GM12878 (cell line): ENCODE measurements around the gene RND1. TPM values are rescaled to one million over a fixed set of nuclear protein-coding genes. Genes with fewer than 3 reads are reported as not detected.

ENCODE experiments used
- ATAC-seq: fragments of 200-7000 bp; cut with Tn5 transposase; 3 replicates; pipeline ENCODE4 v1.9.1; 2020; ENCODE audit warnings: mild to moderate bottlenecking, moderate library complexity
- BruUV-seq: library from RNA; stranded (reverse); fragments of 400-500 nt; replicated peaks from 2 replicates; lab custom pipeline; 2021; lab: Mats Ljungman, UMichigan
- CTCF ChIA-PET: fragments of 300-600 bp; sonication (Branson Sonifier 250); formaldehyde crosslinking; extraction: SDS; loops from one replicate; lab custom pipeline; 2021; ENCODE audit warnings: inconsistent platforms; lab: Yijun Ruan, JAX
- POLR2A ChIA-PET: fragments of 350-600 bp; formaldehyde crosslinking; extraction: SDS; loops from one replicate; lab custom pipeline; 2021; ENCODE audit warnings: inconsistent platforms; lab: Charles Lee
- RAD21 ChIA-PET: fragments of 300-600 bp; sonication (Branson Sonifier 250); formaldehyde crosslinking; loops from one replicate; lab custom pipeline; 2023; ENCODE audit warnings: antibody characterized with exemption; ENCODE audit not compliant: unreplicated experiment; lab: Charles Lee
- SMC1A ChIA-PET: fragments of 300-600 bp; sonication (Branson Sonifier 250); formaldehyde crosslinking; loops from one replicate; lab custom pipeline; 2023; ENCODE audit not compliant: unreplicated experiment, uncharacterized antibody; lab: Charles Lee
- DNase-seq: peaks from one replicate; pipeline ENCODE4 v3.0.0-alpha.2; 2011; ENCODE audit warnings: low read depth, low spot score
- FAIRE-seq: peaks from 3 replicates; lab custom pipeline; 2011; peaks lifted over from hg19 to GRCh38; lab: Jason Lieb, UNC
- H2AFZ ChIP-seq: 2 replicates; pipeline ENCODE4 v1.6.0; 2011; ENCODE audit warnings: low read depth, low read length, control low read depth; ENCODE audit not compliant: control insufficient read depth
- H3K27ac ChIP-seq: 2 replicates; pipeline ENCODE4 v1.5.1; 2011; ENCODE audit warnings: control low read depth; ENCODE audit not compliant: control insufficient read depth, insufficient read depth
- H3K27me3 ChIP-seq, 2 experiments: replicated peaks in 1 of 2; 2 replicates each; pipeline versions ENCODE4 v1.6.0 to v1.6.1; 2011; ENCODE audit warnings: low read length in 1 of 2; ENCODE audit not compliant: control insufficient read depth in 2 of 2, insufficient read depth in 2 of 2
- H3K36me3 ChIP-seq, 2 experiments: 2 replicates each; pipeline ENCODE4 v1.5.1; 2011; ENCODE audit warnings: low read length in 1 of 2; ENCODE audit not compliant: control insufficient read depth in 2 of 2, insufficient read depth in 2 of 2
- H3K4me1 ChIP-seq: 2 replicates; pipeline ENCODE4 v1.6.1; 2011; ENCODE audit warnings: mild to moderate bottlenecking, low read length, moderate library complexity, mixed read lengths; ENCODE audit not compliant: control insufficient read depth, insufficient read depth
- H3K4me2 ChIP-seq: 2 replicates; pipeline ENCODE4 v1.6.0; 2011; ENCODE audit warnings: control low read depth; ENCODE audit not compliant: control insufficient read depth, insufficient read depth
- H3K4me3 ChIP-seq: fragments of 200-600 bp; sonication (generic); 2 replicates; pipeline ENCODE4 v1.5.1; 2016
- H3K79me2 ChIP-seq: 2 replicates; pipeline ENCODE4 v1.6.0; 2011; ENCODE audit warnings: low read length; ENCODE audit not compliant: control insufficient read depth, insufficient read depth
- H3K9ac ChIP-seq: 2 replicates; pipeline ENCODE4 v1.8.0; 2011; ENCODE audit warnings: low read length, control low read depth, mixed read lengths; ENCODE audit not compliant: control insufficient read depth, insufficient read depth
- H3K9me3 ChIP-seq: replicated peaks from 3 replicates; pipeline ENCODE4 v1.5.1; 2011; ENCODE audit warnings: mild to moderate bottlenecking, low read length; ENCODE audit not compliant: control insufficient read depth, insufficient read depth
- H4K20me1 ChIP-seq: 2 replicates; pipeline ENCODE4 v1.6.0; 2011; ENCODE audit not compliant: control insufficient read depth, insufficient read depth
- CHD4 ChIP-seq: fragments of 200-600 bp; sonication (generic); IDR thresholded peaks from 2 replicates; pipeline ENCODE4 v1.6.1; 2016; ENCODE audit warnings: mild to moderate bottlenecking
- CREM ChIP-seq: IDR thresholded peaks from 2 replicates; pipeline ENCODE4 v1.6.1; 2014; ENCODE audit warnings: antibody characterized with exemption, low read depth
- EED ChIP-seq: sonication (generic); IDR thresholded peaks from 2 replicates; pipeline ENCODE4 v1.6.1; 2016; ENCODE audit warnings: antibody characterized with exemption, low read depth
- IRF4 ChIP-seq: IDR thresholded peaks from 2 replicates; pipeline ENCODE4 v1.6.1; 2011; ENCODE audit warnings: low read depth, low read length
- JUNB ChIP-seq: IDR thresholded peaks from 2 replicates; pipeline ENCODE4 v1.6.1; 2016; ENCODE audit warnings: antibody characterized with exemption, mild to moderate bottlenecking
- JUND ChIP-seq: IDR thresholded peaks from 2 replicates; pipeline ENCODE4 v1.6.1; 2012; ENCODE audit warnings: low read depth, mild to moderate bottlenecking, low read length, improper control_type of control experiment, moderate library complexity
- MTA2 ChIP-seq: fragments of 450-650 bp; IDR thresholded peaks from 2 replicates; pipeline ENCODE4 v1.6.1; 2016; ENCODE audit warnings: low read depth, mild to moderate bottlenecking, moderate library complexity
- NFYB ChIP-seq: IDR thresholded peaks from 2 replicates; pipeline ENCODE4 v1.6.1; 2011; ENCODE audit warnings: low read depth, mild to moderate bottlenecking, low read length, improper control_type of control experiment, moderate library complexity; ENCODE audit not compliant: insufficient read depth
- SMC3 ChIP-seq: IDR thresholded peaks from 2 replicates; pipeline ENCODE4 v1.6.1; 2011; ENCODE audit warnings: low read length, improper control_type of control experiment, borderline replicate concordance
- WRNIP1 ChIP-seq: IDR thresholded peaks from 2 replicates; pipeline ENCODE4 v1.6.1; 2011; ENCODE audit warnings: low read depth, low read length, improper control_type of control experiment, borderline replicate concordance
- ZBTB40 ChIP-seq: fragments of 450-650 bp; IDR thresholded peaks from 2 replicates; pipeline ENCODE4 v1.6.1; 2016; ENCODE audit warnings: mild to moderate bottlenecking, moderate library complexity, borderline replicate concordance
- WGBS: methylation state at CpG from one replicate; pipeline ENCODE4 v1.1.6; 2016; ENCODE audit warnings: low lambda C conversion rate; ENCODE audit not compliant: insufficient replicate concordance, insufficient coverage; ENCODE audit errors: missing lambda C conversion rate; 5-methylcytosine and 5-hydroxymethylcytosine counted together
- in situ Hi-C: fragments of 300-500 bp; cut with MboI; formaldehyde crosslinking; loops from 9 replicates; pipeline ENCODE4 v1.14.3; 2018; ENCODE audit warnings: mixed read lengths
- intact Hi-C: fragments of 100-400 bp; cut with micrococcal nuclease; formaldehyde crosslinking; loops from one replicate; pipeline ENCODE4 v1.14.2; 2022; ENCODE audit not compliant: unreplicated experiment
- polyA plus RNA-seq, 11 experiments: library from polyadenylated mRNA; depleted of rRNA in 4 of 11; unstranded in 6 of 11; stranded (reverse) in 5 of 11; fragments of >200 nt; fragmentation: Nextera tagmentation in 4 of 11; fragmentation: Illumina TruSeq in 1 of 11; extraction: Ambion mirVana in 4 of 11; extraction: Trizol in 1 of 11; gene quantifications; 1 replicate in 1 of 11; 2 replicates in 10 of 11; pipeline versions ENCODE4 v1.2.1 to v1.2.3, GENCODE V29; 2011 to 2016; ENCODE audit warnings: inconsistent platforms in 2 of 11, missing spikeins in 2 of 11, low read depth in 1 of 11
- total RNA-seq, 4 experiments: library from RNA; depleted of rRNA in 3 of 4; stranded (reverse); fragments of >200 nt in 3 of 4; fragmentation: Illumina TruSeq in 1 of 4; extraction: Trizol in 1 of 4; gene quantifications; 2 replicates each; pipeline versions ENCODE4 v1.2.1 to v1.2.3, GENCODE V29; 2013 to 2021
- TF ChIP-seq, protein P1 (sequence below): fragments of 450-650 bp; IDR thresholded peaks from 2 replicates; pipeline ENCODE4 v1.6.1; 2016; ENCODE audit warnings: mild to moderate bottlenecking
- TF ChIP-seq, protein P2 (sequence below): IDR thresholded peaks from 2 replicates; pipeline ENCODE4 v1.6.1; 2011; ENCODE audit warnings: borderline replicate concordance, low read depth, mild to moderate bottlenecking, moderate library complexity, mixed read lengths, low read length; ENCODE audit not compliant: insufficient read depth; ENCODE audit errors: extremely low read length

The RND1 gene
- total and polyA plus RNA-seq, 10 of the 15 experiments (the other 5 are each of a cell fraction or from before 2014, with no cell fraction given), result 0.24 to 5.1 (median 1.5) TPM

- RAD21 ChIA-PET, result interaction anchor here (0.7 to 6.3 kb wide), 9 partner anchors 11 to 116 kb away, joined by 3 to 49 read pairs (median 4); partner anchors contain the start of genes DDX23 and FKBP11
- SMC1A ChIA-PET, result interaction anchor here (1.0 to 4.5 kb wide), 10 partner anchors 9 to 116 kb away, joined by 3 to 44 read pairs (median 6); partner anchors contain the start of genes DDX23 and RND1
- 0 out of 2 replicates have a peak, but pooled peaks have one; percentile 35 for TF ChIP-seq NFYB
- no peak for TF ChIP-seq CREM
- TF ChIP-seq CHD4, result no peak
- no peak for TF ChIP-seq SMC3
- 0 out of 2 replicates have a peak, but pooled peaks have one; percentile 28 for TF ChIP-seq MTA2
- no peak for TF ChIP-seq EED
- TF ChIP-seq, protein P1, sequence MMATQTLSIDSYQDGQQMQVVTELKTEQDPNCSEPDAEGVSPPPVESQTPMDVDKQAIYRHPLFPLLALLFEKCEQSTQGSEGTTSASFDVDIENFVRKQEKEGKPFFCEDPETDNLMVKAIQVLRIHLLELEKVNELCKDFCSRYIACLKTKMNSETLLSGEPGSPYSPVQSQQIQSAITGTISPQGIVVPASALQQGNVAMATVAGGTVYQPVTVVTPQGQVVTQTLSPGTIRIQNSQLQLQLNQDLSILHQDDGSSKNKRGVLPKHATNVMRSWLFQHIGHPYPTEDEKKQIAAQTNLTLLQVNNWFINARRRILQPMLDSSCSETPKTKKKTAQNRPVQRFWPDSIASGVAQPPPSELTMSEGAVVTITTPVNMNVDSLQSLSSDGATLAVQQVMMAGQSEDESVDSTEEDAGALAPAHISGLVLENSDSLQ, result no peak
- TF ChIP-seq IRF4, result peak; percentile 88
- TF ChIP-seq JUND, result peak; percentile 88
- peak; percentile 84 for TF ChIP-seq JUNB
- TF ChIP-seq ZBTB40, result peak; percentile 44; the same call in 1 of the 2 replicates
- TF ChIP-seq, protein P2, sequence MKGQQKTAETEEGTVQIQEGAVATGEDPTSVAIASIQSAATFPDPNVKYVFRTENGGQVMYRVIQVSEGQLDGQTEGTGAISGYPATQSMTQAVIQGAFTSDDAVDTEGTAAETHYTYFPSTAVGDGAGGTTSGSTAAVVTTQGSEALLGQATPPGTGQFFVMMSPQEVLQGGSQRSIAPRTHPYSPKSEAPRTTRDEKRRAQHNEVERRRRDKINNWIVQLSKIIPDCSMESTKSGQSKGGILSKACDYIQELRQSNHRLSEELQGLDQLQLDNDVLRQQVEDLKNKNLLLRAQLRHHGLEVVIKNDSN, result no peak
- no peak for TF ChIP-seq WRNIP1
- no peaks in the 10 kb centered on the region for H4K20me1 ChIP-seq
- no peak overlapping the region for H3K4me2 ChIP-seq
- no peaks in the 10 kb centered on the region for H3K9me3 ChIP-seq
- no peak overlapping the region for H3K9ac ChIP-seq
- in situ Hi-C loops (no loop called here), intact Hi-C loops (loop anchor here (2.0 to 5.0 kb wide), 2 partner anchors 48 to 96 kb away; partner anchors contain the start of genes DDN and DDX23)
- no peak overlapping the region for H3K27ac ChIP-seq
- POLR2A ChIA-PET, result interaction anchor here (0.6 to 5.5 kb wide), 9 partner anchors 10 to 927 kb away, joined by 3 to 36 read pairs (median 5); partner anchors contain the start of genes DDX23, FKBP11, NCKAP5L and RND1
- DNase-seq (peak; percentile 27), ATAC-seq (peak; percentile 86), FAIRE-seq (peak; percentile 96)
- no peaks in the 10 kb centered on the region for H3K79me2 ChIP-seq
- H3K36me3 ChIP-seq, result no peaks in the 10 kb centered on the region
- no peak overlapping the region for H3K4me3 ChIP-seq
- H2AFZ ChIP-seq, result no peak overlapping the region
- CTCF ChIA-PET, result interaction anchor here (0.6 to 7.0 kb wide), 26 partner anchors 9 to 1121 kb away, joined by 3 to 112 read pairs (median 3); partner anchors contain the start of genes DDX23, RND1 and WNT1
- H3K4me1 ChIP-seq, result peaks cover 8% of the 10 kb centered on the region; the same call in 1 of the 2 replicates
- no peaks in the 10 kb centered on the region; a peak in 1 of 4 replicates for H3K27me3 ChIP-seq
- WGBS, result 0% methylated on average over 2 of the region's 2 CpGs
- BruUV-seq, result no TSS peak
Measured at GRCh38 chr12:48901278-48901677, 35.6 kb upstream of the RND1 start.
